ENCODE results near the gene CACTIN. TPM values are rescaled to one million over a fixed set of nuclear protein-coding genes. Genes with fewer than 3 reads are reported as not detected.

CACTIN gene
- total RNA-seq, 1 donor, result 12.2 TPM

- Histone ChIP-seq H3K9me3 (ENCODE audit: low read depth, low read length) (no peaks in the 10 kb centered on the region), H3K4me1 (ENCODE audit: insufficient read depth, low read length) (no peaks in the 10 kb centered on the region), H3K4me3 (ENCODE audit: low read length) (no peak overlapping the region), H3K27me3 (ENCODE audit: insufficient read depth, low read length) (no peaks in the 10 kb centered on the region)
Measured at GRCh38 chr19:3643674-3644313, 17.2 kb upstream of the CACTIN start.

- Histone ChIP-seq H3K4me3 (ENCODE audit: low read length) (no peak overlapping the region), H3K27me3 (ENCODE audit: insufficient read depth, low read length) (no peaks in the 10 kb centered on the region), H3K4me1 (ENCODE audit: insufficient read depth, low read length) (no peaks in the 10 kb centered on the region), H3K9me3 (ENCODE audit: low read depth, low read length) (no peaks in the 10 kb centered on the region)
Measured at GRCh38 chr19:3642987-3643673, 16.5 kb upstream of the CACTIN start.

- Histone ChIP-seq H3K9me3 (ENCODE audit: low read depth, low read length) (no peaks in the 10 kb centered on the region), H3K4me1 (ENCODE audit: insufficient read depth, low read length) (no peaks in the 10 kb centered on the region), H3K27me3 (ENCODE audit: insufficient read depth, low read length) (no peaks in the 10 kb centered on the region), H3K4me3 (ENCODE audit: low read length) (no peak overlapping the region)
Measured at GRCh38 chr19:3642296-3642695, 15.7 kb upstream of the CACTIN start.

GRCh38 chr19:3641515-3642269, 15.1 kb upstream of the CACTIN start:
- Histone ChIP-seq H3K27me3 (ENCODE audit: insufficient read depth, low read length) (no peaks in the 10 kb centered on the region), H3K4me3 (ENCODE audit: low read length) (no peak overlapping the region)

GRCh38 chr19:3639479-3639878, 12.9 kb upstream of the CACTIN start:
- no peak overlapping the region for H3K4me3 ChIP-seq (ENCODE audit: low read length)
- no peaks in the 10 kb centered on the region for H3K9me3 ChIP-seq (ENCODE audit: low read depth, low read length)
- H3K27me3 ChIP-seq (ENCODE audit: insufficient read depth, low read length), result no peaks in the 10 kb centered on the region
- no peaks in the 10 kb centered on the region for H3K4me1 ChIP-seq (ENCODE audit: insufficient read depth, low read length)

More at GRCh38 chr19:3641515-3642269, 15.1 kb upstream of the CACTIN start:
- Histone ChIP-seq H3K9me3 (ENCODE audit: low read depth, low read length) (no peaks in the 10 kb centered on the region), H3K4me1 (ENCODE audit: insufficient read depth, low read length) (no peaks in the 10 kb centered on the region)

DNA sequence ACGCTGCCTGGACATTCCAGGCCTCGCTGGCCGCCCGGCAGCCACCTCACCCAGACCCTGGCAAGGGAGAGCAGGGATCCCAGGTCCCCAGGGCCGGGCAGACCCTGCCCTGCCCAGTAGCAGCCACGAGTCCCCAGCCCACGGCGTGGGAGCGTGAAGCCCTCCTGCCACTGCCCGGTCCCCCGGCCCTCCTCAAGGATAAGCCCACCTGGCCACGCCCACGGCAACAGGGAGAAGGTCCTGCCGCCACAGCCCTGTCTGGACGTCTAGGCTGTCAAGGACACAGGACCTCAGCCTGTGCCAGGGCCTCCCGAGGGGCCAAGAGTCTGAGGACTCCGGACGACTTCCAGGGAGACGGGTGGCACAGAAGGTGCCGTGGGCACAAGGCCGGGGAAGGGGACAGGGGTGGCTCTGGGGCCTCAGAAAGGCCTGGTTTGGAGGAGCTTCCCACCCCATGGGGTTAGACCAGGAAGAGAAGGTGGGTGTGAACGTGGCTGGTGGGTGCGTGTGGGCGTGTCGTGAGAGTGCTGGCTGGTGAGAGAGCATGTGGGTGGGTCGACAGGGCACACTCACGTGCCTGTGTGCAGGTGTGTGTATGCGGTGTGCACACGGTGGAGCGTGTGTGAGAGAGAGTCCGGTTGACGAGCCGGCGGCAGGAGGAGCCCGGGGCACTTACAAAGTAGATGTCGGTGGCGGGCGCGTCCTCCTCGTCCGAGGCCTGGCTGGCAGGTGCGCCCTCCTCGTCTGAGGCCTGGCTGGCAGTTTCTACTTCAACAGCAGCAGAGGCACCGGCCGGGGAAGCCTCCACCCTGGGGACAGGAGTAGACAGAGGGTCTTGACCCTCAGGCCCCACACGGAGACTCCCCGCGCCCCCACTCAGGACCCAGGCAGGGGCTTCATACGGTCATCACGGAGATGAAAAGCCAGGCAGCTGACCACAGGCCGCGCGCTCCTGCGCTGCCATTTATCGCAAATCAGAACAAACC, 11.9 kb upstream of the CACTIN start:
- Histone ChIP-seq H3K27me3 (ENCODE audit: insufficient read depth, low read length) (no peaks in the 10 kb centered on the region), H3K9me3 (ENCODE audit: low read depth, low read length) (no peaks in the 10 kb centered on the region), H3K4me1 (ENCODE audit: insufficient read depth, low read length) (no peaks in the 10 kb centered on the region), H3K4me3 (ENCODE audit: low read length) (no peak overlapping the region)

- Histone ChIP-seq H3K4me1 (ENCODE audit: insufficient read depth, low read length) (no peaks in the 10 kb centered on the region), H3K4me3 (ENCODE audit: low read length) (no peak overlapping the region), H3K9me3 (ENCODE audit: low read depth, low read length) (no peaks in the 10 kb centered on the region)
Measured at GRCh38 chr19:3637621-3638020, 11.0 kb upstream of the CACTIN start.

DNA sequence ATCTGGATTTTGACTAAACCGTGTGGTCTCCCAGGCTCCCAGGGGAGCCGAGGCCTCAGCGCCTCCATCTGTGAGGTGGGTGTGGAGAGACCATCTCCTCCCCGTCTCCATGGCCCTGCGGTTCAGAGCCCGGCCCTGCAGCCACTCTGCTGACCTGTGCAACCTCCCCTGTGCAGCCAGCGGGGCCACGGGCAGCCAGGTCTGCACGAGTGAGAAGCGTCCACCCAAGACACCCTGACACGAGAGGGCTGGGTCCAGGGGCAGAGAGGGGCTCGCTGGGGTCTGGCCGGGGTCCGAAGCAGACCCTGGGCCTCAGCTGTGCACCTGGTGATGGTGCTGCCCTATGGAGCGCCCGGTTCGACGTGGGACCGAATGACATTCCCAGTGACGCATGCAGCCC, 10.4 kb upstream of the CACTIN start:
- H3K27me3 ChIP-seq (ENCODE audit: insufficient read depth, low read length), result no peaks in the 10 kb centered on the region
- no peaks in the 10 kb centered on the region for H3K4me1 ChIP-seq (ENCODE audit: insufficient read depth, low read length)
- H3K4me3 ChIP-seq (ENCODE audit: low read length), result no peak overlapping the region
- no peaks in the 10 kb centered on the region for H3K9me3 ChIP-seq (ENCODE audit: low read depth, low read length)

More at GRCh38 chr19:3637621-3638020, 11.0 kb upstream of the CACTIN start:
- H3K27me3 ChIP-seq (ENCODE audit: insufficient read depth, low read length), result no peaks in the 10 kb centered on the region

DNA sequence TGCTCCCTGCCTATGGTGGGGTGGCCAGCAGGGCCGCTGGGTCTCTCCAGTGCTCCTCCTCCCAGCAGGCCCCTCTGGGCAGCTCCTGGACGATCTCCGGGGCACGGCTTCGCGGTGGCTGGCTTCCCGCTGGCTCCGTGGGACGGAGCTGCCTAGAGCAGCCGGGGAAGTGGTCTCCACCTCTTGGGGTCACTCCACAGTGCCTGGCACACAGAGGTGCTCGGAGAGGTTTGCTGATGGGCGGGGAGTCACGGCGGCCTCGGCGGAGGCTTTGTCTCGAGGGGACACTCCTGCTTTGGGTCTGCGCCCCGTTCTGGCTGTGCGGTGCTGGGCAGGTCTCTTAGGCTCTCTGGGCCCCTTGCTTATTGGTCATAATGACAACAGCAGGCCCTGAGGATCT, 9.9 kb upstream of the CACTIN start:
- no peaks in the 10 kb centered on the region for H3K9me3 ChIP-seq (ENCODE audit: low read depth, low read length)
- H3K4me1 ChIP-seq (ENCODE audit: insufficient read depth, low read length), result no peaks in the 10 kb centered on the region
- H3K27me3 ChIP-seq (ENCODE audit: insufficient read depth, low read length), result no peaks in the 10 kb centered on the region
- no peak overlapping the region for H3K4me3 ChIP-seq (ENCODE audit: low read length)

DNA sequence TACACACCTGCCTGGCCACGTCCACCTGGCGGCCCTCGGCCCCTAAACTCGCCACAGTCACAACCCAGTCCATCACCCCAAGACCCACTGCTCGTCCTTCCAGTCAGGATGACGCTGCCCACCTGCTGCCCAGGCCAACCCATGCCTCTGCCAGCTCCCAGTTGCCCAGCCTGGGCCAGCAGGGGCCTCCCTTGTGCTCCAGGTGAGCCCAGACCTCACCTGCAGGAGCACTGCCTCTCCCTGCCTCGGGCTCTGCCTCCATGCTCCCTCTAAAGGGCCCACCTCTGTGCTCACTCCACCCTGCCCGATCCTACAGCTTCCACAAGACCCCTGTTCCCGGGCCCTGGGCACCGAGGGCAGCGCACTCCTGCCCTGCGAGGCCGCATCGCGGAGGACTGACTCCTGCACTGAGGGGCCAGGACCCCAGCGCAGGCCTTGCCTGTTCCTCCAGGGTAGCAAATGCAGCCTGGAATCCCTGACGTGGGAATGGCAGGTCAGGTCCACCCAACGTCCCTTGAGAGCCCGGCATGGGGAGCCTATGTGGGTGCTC, 8.0 kb upstream of the CACTIN start:
- H3K9me3 ChIP-seq (ENCODE audit: low read depth, low read length), result no peaks in the 10 kb centered on the region

DNA sequence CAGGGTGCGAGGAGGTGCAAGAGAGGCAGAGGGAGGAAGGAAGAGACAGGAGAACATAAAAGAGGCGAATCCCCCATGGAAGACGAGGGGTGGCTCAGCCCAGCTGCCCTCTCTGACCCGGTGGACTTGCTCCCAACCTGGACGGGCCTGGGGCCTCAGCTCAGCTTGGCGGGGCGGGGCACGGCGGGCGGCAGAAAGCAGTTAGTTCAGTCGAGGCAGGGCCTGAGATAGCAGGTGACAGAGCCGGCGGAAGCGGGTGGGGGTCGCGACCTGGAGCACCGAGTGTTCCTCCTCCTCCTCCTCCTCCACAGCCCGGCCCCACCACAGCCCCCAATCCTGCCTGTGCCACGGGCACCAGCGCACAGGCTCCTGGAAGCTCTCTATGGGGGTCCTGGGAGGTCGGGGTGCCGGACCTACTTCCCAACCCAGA, 7.0 kb upstream of the CACTIN start:
- no peaks in the 10 kb centered on the region for H3K4me1 ChIP-seq (ENCODE audit: insufficient read depth, low read length)
- no peaks in the 10 kb centered on the region for H3K9me3 ChIP-seq (ENCODE audit: low read depth, low read length)
- no peak overlapping the region for H3K4me3 ChIP-seq (ENCODE audit: low read length)
- no peaks in the 10 kb centered on the region for H3K27me3 ChIP-seq (ENCODE audit: insufficient read depth, low read length)

More for the DNA sequence above, 8.0 kb upstream of the CACTIN start:
- H3K4me3 ChIP-seq (ENCODE audit: low read length), result no peak overlapping the region
- no peaks in the 10 kb centered on the region for H3K4me1 ChIP-seq (ENCODE audit: insufficient read depth, low read length)
- H3K27me3 ChIP-seq (ENCODE audit: insufficient read depth, low read length), result no peaks in the 10 kb centered on the region

DNA sequence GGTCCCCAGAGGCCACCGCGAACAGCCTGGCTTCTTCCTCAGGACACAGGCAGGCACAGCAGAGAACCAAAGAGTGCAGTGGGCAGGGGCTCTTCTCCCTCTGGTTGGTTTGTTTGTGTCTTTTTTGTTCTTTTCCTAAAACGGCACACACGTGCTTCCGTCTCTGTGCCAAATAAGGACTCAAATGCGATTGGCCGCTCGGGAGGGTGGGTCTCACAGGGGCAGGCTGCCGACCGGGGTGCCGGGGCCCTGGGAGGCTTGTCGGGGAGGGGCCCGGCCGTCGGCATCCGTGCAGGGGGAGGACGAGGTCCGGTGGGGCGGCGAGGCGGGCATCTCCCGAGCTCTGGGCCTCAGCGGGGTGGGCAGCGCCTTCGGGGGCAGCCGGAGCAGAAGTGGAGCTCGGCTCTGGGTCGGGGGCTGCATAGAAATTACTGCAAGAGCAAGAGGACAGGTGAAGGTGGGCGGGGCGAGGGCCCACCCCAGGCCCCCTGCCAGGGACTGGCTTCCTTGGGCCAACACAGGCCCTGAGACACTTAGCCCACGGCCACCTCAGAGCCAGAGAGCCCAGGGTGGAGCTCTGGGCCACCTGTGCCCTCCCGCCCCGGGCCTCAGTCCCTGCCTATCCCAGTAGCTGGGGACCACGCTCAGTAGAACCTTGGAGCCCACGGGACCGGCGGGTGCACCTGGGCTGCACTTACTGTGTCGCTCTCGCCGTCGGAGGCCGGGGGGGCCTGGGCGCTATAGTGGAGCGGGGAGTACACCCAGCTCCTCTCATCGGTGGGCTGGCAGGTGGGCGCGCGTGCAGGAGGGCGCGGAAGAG, 6.4 kb upstream of the CACTIN start:
- Histone ChIP-seq H3K4me1 (ENCODE audit: insufficient read depth, low read length) (no peaks in the 10 kb centered on the region), H3K4me3 (ENCODE audit: low read length) (no peak overlapping the region), H3K9me3 (ENCODE audit: low read depth, low read length) (no peaks in the 10 kb centered on the region), H3K27me3 (ENCODE audit: insufficient read depth, low read length) (no peaks in the 10 kb centered on the region)

GRCh38 chr19:3632098-3632497, 5.5 kb upstream of the CACTIN start:
- Histone ChIP-seq H3K4me1 (ENCODE audit: insufficient read depth, low read length) (peaks cover 4% of the 10 kb centered on the region), H3K4me3 (ENCODE audit: low read length) (no peak overlapping the region), H3K27me3 (ENCODE audit: insufficient read depth, low read length) (no peaks in the 10 kb centered on the region)

More at GRCh38 chr19:3632098-3632497, 5.5 kb upstream of the CACTIN start:
- H3K9me3 ChIP-seq (ENCODE audit: low read depth, low read length), result no peaks in the 10 kb centered on the region
